ENCODE measurements around the gene PLEKHG3.

PLEKHG3 gene

GRCh38 chr14:64706593-64707193 is 2.5 kb downstream of the PLEKHG3 start:
- DNase-seq (ENCODE audit: low read depth, low spot score) = no peak

GRCh38 chr14:64707661-64708060 is 3.4 kb downstream of the PLEKHG3 start:
- DNase-seq (ENCODE audit: low read depth, low spot score) = no peak

GRCh38 chr14:64708148-64709004 is 4.2 kb downstream of the PLEKHG3 start:
- no peak for DNase-seq (ENCODE audit: low read depth, low spot score)

GRCh38 chr14:64709126-64709525 is 4.9 kb downstream of the PLEKHG3 start:
- no peak for DNase-seq (ENCODE audit: low read depth, low spot score)

- DNase-seq (ENCODE audit: low read depth, low spot score) = no peak
Measured at GRCh38 chr14:64711039-64711438, 6.8 kb downstream of the PLEKHG3 start.

GRCh38 chr14:64713677-64714076 is 9.5 kb downstream of the PLEKHG3 start:
- DNase-seq (ENCODE audit: low read depth, low spot score) = no peak

- no peak for DNase-seq (ENCODE audit: low read depth, low spot score)
Measured at GRCh38 chr14:64714432-64715025, 10.3 kb downstream of the PLEKHG3 start.

GRCh38 chr14:64715146-64715627 is 11.0 kb downstream of the PLEKHG3 start:
- DNase-seq (ENCODE audit: low read depth, low spot score) = no peak

GRCh38 chr14:64715628-64716412 is 11.6 kb downstream of the PLEKHG3 start:
- no peak for DNase-seq (ENCODE audit: low read depth, low spot score)

GRCh38 chr14:64717870-64718269 is 13.6 kb downstream of the PLEKHG3 start:
- no peak for DNase-seq (ENCODE audit: low read depth, low spot score)

GRCh38 chr14:64718762-64719161 is 14.5 kb downstream of the PLEKHG3 start:
- DNase-seq (ENCODE audit: low read depth, low spot score) = no peak

- DNase-seq (ENCODE audit: low read depth, low spot score) = no peak
Measured at GRCh38 chr14:64719601-64720000, 15.4 kb downstream of the PLEKHG3 start.

- no peak for DNase-seq (ENCODE audit: low read depth, low spot score)
Measured at GRCh38 chr14:64720131-64720576, 15.9 kb downstream of the PLEKHG3 start.

- no peak for DNase-seq (ENCODE audit: low read depth, low spot score)
Measured at GRCh38 chr14:64721391-64721791, 17.2 kb downstream of the PLEKHG3 start.

GRCh38 chr14:64721899-64722298 is 17.7 kb downstream of the PLEKHG3 start:
- no peak for DNase-seq (ENCODE audit: low read depth, low spot score)

- DNase-seq (ENCODE audit: low read depth, low spot score) = no peak
Measured at GRCh38 chr14:64722842-64723447, 18.7 kb downstream of the PLEKHG3 start.

- no peak for DNase-seq (ENCODE audit: low read depth, low spot score)
Measured at GRCh38 chr14:64723691-64724577, 19.7 kb downstream of the PLEKHG3 start.

- DNase-seq (ENCODE audit: low read depth, low spot score) = no peak
Measured at GRCh38 chr14:64724578-64724930, 20.3 kb downstream of the PLEKHG3 start.

- no peak for DNase-seq (ENCODE audit: low read depth, low spot score)
Measured at GRCh38 chr14:64725261-64725815, 21.1 kb downstream of the PLEKHG3 start.
